ENCODE results near the gene FAM193A. TPM values are rescaled to one million over a fixed set of nuclear protein-coding genes. Genes with fewer than 3 reads are reported as not detected.

Gene FAM193A
- total RNA-seq, 1 experiment from 2014 or later = 38.2 TPM

- BruUV-seq (replicated peaks) = no TSS peak
- H3K4me1 ChIP-seq (ENCODE audit: insufficient read depth, low read length, poor library complexity, severe bottlenecking) = no peaks in the 10 kb centered on the region
- ChIA-PET POLR2A (ENCODE audit: low non-redundant PET) (no interaction called here), CTCF (no interaction called here)
- DNase-seq (ENCODE audit: low spot score) = no peak
- no peaks in the 10 kb centered on the region for H3K27me3 ChIP-seq (replicated peaks; ENCODE audit: insufficient read depth, low read depth, low read length, poor library complexity)
- intact Hi-C loops (cut with micrococcal nuclease; ENCODE audit: unreplicated experiment) = no loop called here
- TF ChIP-seq CTCF (conservative IDR thresholded peaks at IDR 0.05; ENCODE audit: low read depth, low read length) (no peak), EZH2 (IDR thresholded peaks at IDR 0.05; ENCODE audit: borderline replicate concordance, low read depth, low read length, poor library complexity, severe bottlenecking) (no peak)
- peaks cover 75% of the 10 kb centered on the region for H3K36me3 ChIP-seq (ENCODE audit: insufficient read depth, low read length, poor library complexity, severe bottlenecking)
- no peak overlapping the region for H3K27ac ChIP-seq (ENCODE audit: low read depth, low read length, poor library complexity, severe bottlenecking)
- no peaks in the 10 kb centered on the region for H3K9me3 ChIP-seq (ENCODE audit: low read depth, low read length, poor library complexity, severe bottlenecking)
- H3K4me3 ChIP-seq (ENCODE audit: low read depth, low read length, poor library complexity, severe bottlenecking) = no peak overlapping the region
Measured at GRCh38 chr4:2503809-2504208, 32.6 kb upstream of the FAM193A start.

DNA sequence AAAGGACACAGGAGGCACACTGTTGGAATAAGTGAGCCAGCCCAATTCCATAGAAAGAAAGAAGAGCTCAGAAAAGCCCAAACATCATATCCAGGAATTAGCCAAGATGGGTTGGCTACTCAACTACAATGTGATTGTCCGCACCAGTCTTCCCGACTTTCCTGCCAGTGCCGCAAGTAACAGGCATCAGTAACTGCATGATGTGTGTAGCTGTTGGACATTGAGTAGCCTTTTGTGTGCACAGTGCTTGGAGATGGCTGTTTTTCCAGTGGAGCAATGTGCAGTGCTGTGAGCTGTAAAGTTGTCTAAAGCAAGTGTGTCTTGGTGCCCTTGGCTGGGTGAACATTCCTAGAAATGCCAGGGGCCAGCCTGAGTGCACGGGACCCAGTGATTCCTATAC, 29.2 kb upstream of the FAM193A start:
- H3K9me3 ChIP-seq (ENCODE audit: low read depth, low read length, poor library complexity, severe bottlenecking) = no peaks in the 10 kb centered on the region
- TF ChIP-seq EZH2 (IDR thresholded peaks at IDR 0.05; ENCODE audit: borderline replicate concordance, low read depth, low read length, poor library complexity, severe bottlenecking) (no peak), CTCF (conservative IDR thresholded peaks at IDR 0.05; ENCODE audit: low read depth, low read length) (no peak)
- no TSS peak for BruUV-seq (replicated peaks)
- no peak overlapping the region for H3K27ac ChIP-seq (ENCODE audit: low read depth, low read length, poor library complexity, severe bottlenecking)
- CTCF ChIA-PET = no interaction called here
- no peak for DNase-seq (ENCODE audit: low spot score)
- H3K4me1 ChIP-seq (ENCODE audit: insufficient read depth, low read length, poor library complexity, severe bottlenecking) = no peaks in the 10 kb centered on the region
- intact Hi-C loops (cut with micrococcal nuclease; ENCODE audit: unreplicated experiment) = no loop called here
- H3K27me3 ChIP-seq (replicated peaks; ENCODE audit: insufficient read depth, low read depth, low read length, poor library complexity) = no peaks in the 10 kb centered on the region
- H3K36me3 ChIP-seq (ENCODE audit: insufficient read depth, low read length, poor library complexity, severe bottlenecking) = peaks cover 72% of the 10 kb centered on the region
- H3K4me3 ChIP-seq (ENCODE audit: low read depth, low read length, poor library complexity, severe bottlenecking) = no peak overlapping the region
- POLR2A ChIA-PET (ENCODE audit: low non-redundant PET) = no interaction called here

- H3K27ac ChIP-seq (ENCODE audit: low read depth, low read length, poor library complexity, severe bottlenecking) = no peak overlapping the region
- no TSS peak for BruUV-seq (replicated peaks)
- intact Hi-C loops (cut with micrococcal nuclease; ENCODE audit: unreplicated experiment) = no loop called here
- H3K36me3 ChIP-seq (ENCODE audit: insufficient read depth, low read length, poor library complexity, severe bottlenecking) = peaks cover 75% of the 10 kb centered on the region
- DNase-seq (ENCODE audit: low spot score) = no peak
- no peak overlapping the region for H3K4me3 ChIP-seq (ENCODE audit: low read depth, low read length, poor library complexity, severe bottlenecking)
- CTCF ChIA-PET = no interaction called here
- no peaks in the 10 kb centered on the region for H3K27me3 ChIP-seq (replicated peaks; ENCODE audit: insufficient read depth, low read depth, low read length, poor library complexity)
- H3K4me1 ChIP-seq (ENCODE audit: insufficient read depth, low read length, poor library complexity, severe bottlenecking) = no peaks in the 10 kb centered on the region
- no peaks in the 10 kb centered on the region for H3K9me3 ChIP-seq (ENCODE audit: low read depth, low read length, poor library complexity, severe bottlenecking)
- TF ChIP-seq CTCF (conservative IDR thresholded peaks at IDR 0.05; ENCODE audit: low read depth, low read length) = no peak
- TF ChIP-seq EZH2 (IDR thresholded peaks at IDR 0.05; ENCODE audit: borderline replicate concordance, low read depth, low read length, poor library complexity, severe bottlenecking) = no peak
- POLR2A ChIA-PET (ENCODE audit: low non-redundant PET) = no interaction called here
Measured at GRCh38 chr4:2507855-2508254, 28.6 kb upstream of the FAM193A start.
